Thoracic aorta (tissue), 2 donors: ENCODE results near the gene LAD1. TPM values are rescaled to one million over a fixed set of nuclear protein-coding genes. Genes with fewer than 3 reads are reported as not detected.

Experiments used
- ATAC-seq: fragments of 150-250 bp; one replicate; pipeline ENCODE4 v1.8.0; 2017; ENCODE audit warnings: low read depth; ENCODE audit not compliant: insufficient number of reproducible peaks, low FRiP score
- DNase-seq: peaks from one replicate; pipeline ENCODE4 v3.0.0-alpha.2; 2020; ENCODE audit warnings: low spot score
- H3K27ac ChIP-seq, 2 donors: fragments of 200-600 bp; sonication (generic); 1 replicate in 1 of 2; 2 replicates in 1 of 2; pipeline ENCODE4 v1.5.1; 2016; ENCODE audit warnings: mild to moderate bottlenecking in 2 of 2, moderate library complexity in 2 of 2
- H3K27me3 ChIP-seq: fragments of 200-600 bp; sonication (generic); replicated peaks from 2 replicates; pipeline ENCODE4 v1.6.0; 2016; ENCODE audit warnings: mild to moderate bottlenecking; ENCODE audit not compliant: insufficient read depth
- H3K36me3 ChIP-seq: fragments of 200-600 bp; sonication (generic); one replicate; pipeline ENCODE4 v1.5.1; 2016
- H3K4me1 ChIP-seq, 2 donors: fragments of 200-600 bp; sonication (generic); 1 replicate in 1 of 2; 2 replicates in 1 of 2; pipeline versions ENCODE4 v1.5.1 to v1.6.0; 2016; ENCODE audit warnings: low read depth in 2 of 2, mild to moderate bottlenecking in 1 of 2; ENCODE audit not compliant: control insufficient read depth in 1 of 2
- H3K4me3 ChIP-seq: fragments of 200-600 bp; sonication (generic); 2 replicates; pipeline ENCODE4 v1.5.1; 2016; ENCODE audit warnings: mild to moderate bottlenecking
- H3K9me3 ChIP-seq: fragments of 200-600 bp; sonication (generic); 2 replicates; pipeline ENCODE4 v1.5.1; 2016
- total RNA-seq, 2 donors: library from RNA; depleted of rRNA; stranded (reverse); fragments of >200 nt; gene quantifications; one replicate each; pipeline versions ENCODE4 v1.1.0 to v1.2.3, GENCODE V29; 2016
- TF ChIP-seq, protein P1 (sequence below): fragments of 200-600 bp; sonication (generic); IDR thresholded peaks from one replicate; pipeline ENCODE4 v1.5.1; 2019; ENCODE audit warnings: antibody characterized with exemption

Gene LAD1
- total RNA-seq, 2 donors from 2014 or later, result 0.41 to 11.1 TPM

DNA sequence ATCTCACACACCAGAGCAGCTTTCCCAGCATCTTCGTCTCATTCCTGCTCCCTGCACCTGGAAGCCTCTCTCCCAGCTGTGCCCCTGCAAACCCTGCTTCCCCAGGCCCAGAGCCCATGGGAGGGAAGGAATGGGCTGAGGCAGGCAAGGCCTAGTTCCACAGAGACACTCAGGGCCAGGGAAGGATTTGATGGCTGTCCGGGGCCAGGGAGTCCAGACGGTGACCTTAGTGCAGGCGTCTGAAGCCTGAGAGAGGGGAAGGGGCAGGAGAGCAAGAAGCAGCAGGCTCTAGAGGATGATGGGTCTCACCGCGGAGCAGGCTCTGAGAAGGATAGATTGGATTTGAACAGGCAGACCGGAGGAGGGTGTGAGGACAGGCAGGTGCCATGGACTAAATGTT is 44.6 kb upstream of the LAD1 start:
- Histone ChIP-seq H3K4me1 (peaks cover 0 to 7% of the 10 kb centered on the region in 2 donors), H3K9me3 (no peaks in the 10 kb centered on the region), H3K27ac (no peak overlapping the region), H3K27me3 (no peaks in the 10 kb centered on the region), H3K4me3 (no peak overlapping the region), H3K36me3 (no peaks in the 10 kb centered on the region)
- no peak for ATAC-seq
- no peak for DNase-seq
- TF ChIP-seq, protein P1, sequence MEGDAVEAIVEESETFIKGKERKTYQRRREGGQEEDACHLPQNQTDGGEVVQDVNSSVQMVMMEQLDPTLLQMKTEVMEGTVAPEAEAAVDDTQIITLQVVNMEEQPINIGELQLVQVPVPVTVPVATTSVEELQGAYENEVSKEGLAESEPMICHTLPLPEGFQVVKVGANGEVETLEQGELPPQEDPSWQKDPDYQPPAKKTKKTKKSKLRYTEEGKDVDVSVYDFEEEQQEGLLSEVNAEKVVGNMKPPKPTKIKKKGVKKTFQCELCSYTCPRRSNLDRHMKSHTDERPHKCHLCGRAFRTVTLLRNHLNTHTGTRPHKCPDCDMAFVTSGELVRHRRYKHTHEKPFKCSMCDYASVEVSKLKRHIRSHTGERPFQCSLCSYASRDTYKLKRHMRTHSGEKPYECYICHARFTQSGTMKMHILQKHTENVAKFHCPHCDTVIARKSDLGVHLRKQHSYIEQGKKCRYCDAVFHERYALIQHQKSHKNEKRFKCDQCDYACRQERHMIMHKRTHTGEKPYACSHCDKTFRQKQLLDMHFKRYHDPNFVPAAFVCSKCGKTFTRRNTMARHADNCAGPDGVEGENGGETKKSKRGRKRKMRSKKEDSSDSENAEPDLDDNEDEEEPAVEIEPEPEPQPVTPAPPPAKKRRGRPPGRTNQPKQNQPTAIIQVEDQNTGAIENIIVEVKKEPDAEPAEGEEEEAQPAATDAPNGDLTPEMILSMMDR, result no peak

GRCh38 chr1:201436969-201437368 is 37.8 kb upstream of the LAD1 start:
- peaks cover 0 to 11% of the 10 kb centered on the region in 2 donors for H3K4me1 ChIP-seq
- no peaks in the 10 kb centered on the region for H3K27me3 ChIP-seq
- no peak overlapping the region for H3K4me3 ChIP-seq
- no peak for DNase-seq
- H3K27ac ChIP-seq, result no peak overlapping the region
- no peaks in the 10 kb centered on the region for H3K9me3 ChIP-seq
- H3K36me3 ChIP-seq, result no peaks in the 10 kb centered on the region
- no peak for ATAC-seq
- TF ChIP-seq, protein P1, result no peak

DNA sequence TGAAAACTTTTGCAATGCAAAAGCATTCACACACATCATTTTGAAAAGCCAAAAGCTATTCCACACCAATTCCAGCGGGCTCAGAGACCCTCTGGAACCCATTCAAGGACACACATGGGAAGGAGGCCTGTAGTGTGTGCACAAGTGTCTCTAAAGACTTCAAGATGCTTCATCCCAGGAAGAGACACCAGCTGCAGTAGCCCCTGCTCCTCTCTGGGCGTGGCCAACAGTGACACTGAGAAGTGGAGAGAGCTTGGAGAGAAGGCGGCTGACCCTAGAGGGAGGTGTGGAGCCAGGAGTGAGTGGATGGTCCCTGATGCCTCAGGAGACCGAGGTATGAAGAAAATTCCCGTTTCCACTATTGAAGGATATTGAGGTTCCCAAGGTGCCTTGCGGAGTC is 37.3 kb upstream of the LAD1 start:
- no peak for DNase-seq
- Histone ChIP-seq H3K27ac (no peak overlapping the region), H3K4me1 (peaks cover 0 to 11% of the 10 kb centered on the region in 2 donors), H3K9me3 (no peaks in the 10 kb centered on the region), H3K27me3 (no peaks in the 10 kb centered on the region), H3K4me3 (no peak overlapping the region), H3K36me3 (no peaks in the 10 kb centered on the region)
- TF ChIP-seq, protein P1, result no peak
- no peak for ATAC-seq

- ATAC-seq (no peak), DNase-seq (no peak)
- Histone ChIP-seq H3K27me3 (no peaks in the 10 kb centered on the region), H3K4me3 (no peak overlapping the region), H3K9me3 (no peaks in the 10 kb centered on the region), H3K36me3 (no peaks in the 10 kb centered on the region), H3K4me1 (peaks cover 0 to 11% of the 10 kb centered on the region in 2 donors), H3K27ac (no peak overlapping the region)
- TF ChIP-seq, protein P1, result no peak
These were observed 35.1 kb upstream of the LAD1 start for GRCh38 chr1:201434266-201434665.

- H3K9me3 ChIP-seq, result no peaks in the 10 kb centered on the region
- TF ChIP-seq, protein P1, result no peak
- H3K27ac ChIP-seq, result no peak overlapping the region
- no peak overlapping the region for H3K4me3 ChIP-seq
- no peaks in the 10 kb centered on the region for H3K27me3 ChIP-seq
- DNase-seq, result no peak
- no peaks in the 10 kb centered on the region for H3K36me3 ChIP-seq
- H3K4me1 ChIP-seq, result peaks cover 0 to 11% of the 10 kb centered on the region in 2 donors
- no peak for ATAC-seq
These were observed 34.5 kb upstream of the LAD1 start for GRCh38 chr1:201433609-201434008.
